HCT116 (cell line): ENCODE measurements around the gene CRYGN. TPM values are rescaled to one million over a fixed set of nuclear protein-coding genes. Genes with fewer than 3 reads are reported as not detected.

ENCODE experiments used
- ATAC-seq: fragments of 200-7000 bp; cut with Tn5 transposase; 2 replicates; pipeline ENCODE4 v1.9.1; 2020; ENCODE audit warnings: mild to moderate bottlenecking, moderate library complexity
- BruUV-seq: library from RNA; stranded (reverse); fragments of 400-500 nt; replicated peaks from 2 replicates; lab custom pipeline; 2021; lab: Mats Ljungman, UMichigan
- CTCF ChIA-PET: fragments of 300-600 bp; sonication (Branson Sonifier 250); formaldehyde crosslinking; loops from one replicate; lab custom pipeline; 2021; ENCODE audit warnings: antibody characterized with exemption; lab: Charles Lee
- POLR2A ChIA-PET: fragments of 300-600, 350-600 bp; sonication (Branson Sonifier 250); formaldehyde crosslinking; loops from one replicate; lab custom pipeline; 2021; ENCODE audit warnings: antibody characterized with exemption; lab: Charles Lee
- RAD21 ChIA-PET, 2 experiments: fragments of 300-600 bp; sonication (Branson Sonifier 250); formaldehyde crosslinking; loops; one replicate each; lab custom pipeline; 2023; ENCODE audit warnings: low total read pairs in 2 of 2; ENCODE audit not compliant: uncharacterized antibody in 2 of 2, unreplicated experiment in 2 of 2, low non-redundant PET in 1 of 2; lab: Charles Lee
- DNase-seq: peaks from one replicate; pipeline ENCODE4 v3.0.0-alpha.2; 2010; ENCODE audit warnings: low read depth, low spot score
- H2AFZ ChIP-seq: fragments of 200-600 bp; shearing (Covaris generic), sonication (generic); 2 replicates; pipeline ENCODE4 v1.6.1; 2017; ENCODE audit warnings: low read depth, mixed run types, mixed read lengths, antibody characterized with exemption, low read length; ENCODE audit not compliant: poor library complexity, severe bottlenecking
- H3K27ac ChIP-seq: 2 replicates; pipeline ENCODE4 v1.5.1; 2012; ENCODE audit warnings: low read depth, low read length
- H3K27me3 ChIP-seq: fragments of 200-600 bp; sonication (generic); 2 replicates; pipeline ENCODE4 v1.6.1; 2016; ENCODE audit warnings: mixed run types, low read length, mixed read lengths; ENCODE audit not compliant: insufficient read depth
- H3K36me3 ChIP-seq, 2 experiments: fragments of 200-500 bp in 1 of 2; fragments of 200-600 bp in 1 of 2; sonication (Bioruptor generic) in 1 of 2; sonication (generic) in 1 of 2; 2 replicates each; pipeline versions ENCODE4 v1.5.1 to v1.6.1; 2014 to 2016; ENCODE audit warnings: low read length in 2 of 2, inconsistent platforms in 1 of 2, mixed read lengths in 1 of 2, mixed run types in 1 of 2; ENCODE audit not compliant: insufficient read depth in 2 of 2, control insufficient read depth in 1 of 2
- H3K4me1 ChIP-seq, 2 experiments: fragments of 200-600 bp in 1 of 2; sonication (generic) in 1 of 2; 2 replicates each; pipeline versions ENCODE4 v1.5.1 to v1.6.1; 2012 to 2017; ENCODE audit warnings: low read length in 2 of 2, inconsistent platforms in 1 of 2, mild to moderate bottlenecking in 1 of 2, mixed read lengths in 1 of 2, mixed run types in 1 of 2, moderate library complexity in 1 of 2; ENCODE audit not compliant: insufficient read depth in 2 of 2, control insufficient read depth in 1 of 2
- H3K4me2 ChIP-seq: fragments of 200-600 bp; sonication (generic); 2 replicates; pipeline ENCODE4 v1.6.1; 2017; ENCODE audit warnings: mixed run types, low read length, mixed read lengths
- H3K4me3 ChIP-seq, 2 experiments: fragments of 200-600 bp in 1 of 2; sonication (generic) in 1 of 2; replicated peaks in 1 of 2; 2 replicates each; pipeline ENCODE4 v1.5.1; 2011 to 2016; ENCODE audit warnings: low read length in 2 of 2, control low read depth in 1 of 2, low read depth in 1 of 2, mild to moderate bottlenecking in 1 of 2, mixed read lengths in 1 of 2, mixed run types in 1 of 2
- H3K79me2 ChIP-seq: fragments of 200-600 bp; sonication (generic); 2 replicates; pipeline ENCODE4 v1.6.1; 2017; ENCODE audit warnings: mild to moderate bottlenecking, mixed run types, low read length, moderate library complexity, mixed read lengths; ENCODE audit not compliant: insufficient read depth
- H3K9ac ChIP-seq: fragments of 200-600 bp; sonication (generic); 2 replicates; pipeline ENCODE4 v1.6.1; 2016; ENCODE audit warnings: low read length, mixed read lengths
- H3K9me2 ChIP-seq: fragments of 200-600 bp; sonication (generic), shearing (Covaris generic); 2 replicates; pipeline ENCODE4 v1.6.1; 2017; ENCODE audit warnings: mixed run types, mild to moderate bottlenecking, moderate library complexity; ENCODE audit not compliant: insufficient read depth
- H3K9me3 ChIP-seq, 2 experiments: fragments of 200-500 bp in 1 of 2; fragments of 200-600 bp in 1 of 2; sonication (Bioruptor generic) in 1 of 2; sonication (generic) in 1 of 2; 2 replicates each; pipeline ENCODE4 v1.6.1; 2014 to 2017; ENCODE audit warnings: low read length in 2 of 2, mixed read lengths in 2 of 2, inconsistent platforms in 1 of 2, low read depth in 1 of 2, mild to moderate bottlenecking in 1 of 2, mixed run types in 1 of 2, moderate library complexity in 1 of 2; ENCODE audit not compliant: control insufficient read depth in 1 of 2, insufficient read depth in 1 of 2
- H4K20me1 ChIP-seq: fragments of 200-600 bp; sonication (generic), shearing (Covaris generic); 2 replicates; pipeline ENCODE4 v1.6.1; 2017; ENCODE audit warnings: mixed run types, mild to moderate bottlenecking, moderate library complexity; ENCODE audit not compliant: insufficient read depth
- CBX3 ChIP-seq: IDR thresholded peaks from 2 replicates; pipeline ENCODE4 v1.6.1; 2012; ENCODE audit warnings: low read depth
- EZH2 ChIP-seq: fragments of 200-600 bp; sonication (generic); IDR thresholded peaks from 2 replicates; pipeline ENCODE4 v1.6.1; 2017; ENCODE audit warnings: antibody characterized with exemption, mixed run types
- FOSL1 ChIP-seq: IDR thresholded peaks from 2 replicates; pipeline ENCODE4 v1.6.1; 2012; ENCODE audit warnings: low read depth
- POLR2A ChIP-seq: IDR thresholded peaks from 2 replicates; pipeline ENCODE4 v1.7.0; 2011; ENCODE audit warnings: borderline replicate concordance; ENCODE audit not compliant: insufficient read depth, insufficient read length; ENCODE audit errors: extremely low read depth
- POLR2AphosphoS5 ChIP-seq: IDR thresholded peaks from 2 replicates; pipeline ENCODE4 v1.6.1; 2011; ENCODE audit warnings: mild to moderate bottlenecking, low read depth, low read length, moderate library complexity
- SP1 ChIP-seq: IDR thresholded peaks from 2 replicates; pipeline ENCODE4 v1.6.1; 2012; ENCODE audit warnings: low read depth
- YY1 ChIP-seq: IDR thresholded peaks from 2 replicates; pipeline ENCODE4 v1.6.1; 2011; ENCODE audit warnings: low read length, low read depth, moderate library complexity, mild to moderate bottlenecking; ENCODE audit not compliant: insufficient replicate concordance; ENCODE audit errors: extremely low read depth
- intact Hi-C: fragments of 100-400 bp; cut with micrococcal nuclease; formaldehyde crosslinking; loops from 2 replicates; pipeline ENCODE4 v1.10.0; 2022
- total RNA-seq: library from RNA; stranded (reverse); gene quantifications from one replicate; pipeline ENCODE4 v1.2.1, GENCODE V29; 2021; ENCODE audit not compliant: unreplicated experiment
- TF ChIP-seq, protein P1 (sequence below): IDR thresholded peaks from 2 replicates; pipeline ENCODE4 v1.6.1; 2012
- TF ChIP-seq, protein P2 (sequence below): IDR thresholded peaks from 2 replicates; pipeline ENCODE4 v1.6.1; 2011; ENCODE audit warnings: mild to moderate bottlenecking, low read length, moderate library complexity; ENCODE audit not compliant: insufficient replicate concordance; ENCODE audit errors: extremely low read depth

Gene CRYGN
- total RNA-seq, 1 experiment from 2014 or later = not detected

DNA sequence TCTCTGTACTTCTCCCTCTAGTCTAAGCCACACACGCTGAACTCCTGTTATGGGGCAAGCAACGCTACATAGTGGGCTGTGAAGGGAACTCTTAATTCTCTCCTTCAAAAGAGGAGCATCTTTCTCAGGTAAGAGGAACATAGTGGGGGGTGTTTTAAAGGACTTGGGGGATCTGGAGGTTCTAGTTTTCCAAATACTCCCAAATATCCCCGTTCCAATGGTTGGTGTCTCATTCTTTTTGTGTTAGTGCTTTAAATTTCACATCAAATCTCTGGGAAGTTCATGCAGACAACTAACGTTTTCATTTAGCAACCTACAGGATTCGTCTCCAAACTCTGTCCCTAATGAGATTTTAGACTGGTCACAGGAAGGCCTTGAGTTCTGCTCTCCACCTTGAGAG is 17.7 kb downstream of the CRYGN start:
- CTCF ChIA-PET = no interaction called here

DNA sequence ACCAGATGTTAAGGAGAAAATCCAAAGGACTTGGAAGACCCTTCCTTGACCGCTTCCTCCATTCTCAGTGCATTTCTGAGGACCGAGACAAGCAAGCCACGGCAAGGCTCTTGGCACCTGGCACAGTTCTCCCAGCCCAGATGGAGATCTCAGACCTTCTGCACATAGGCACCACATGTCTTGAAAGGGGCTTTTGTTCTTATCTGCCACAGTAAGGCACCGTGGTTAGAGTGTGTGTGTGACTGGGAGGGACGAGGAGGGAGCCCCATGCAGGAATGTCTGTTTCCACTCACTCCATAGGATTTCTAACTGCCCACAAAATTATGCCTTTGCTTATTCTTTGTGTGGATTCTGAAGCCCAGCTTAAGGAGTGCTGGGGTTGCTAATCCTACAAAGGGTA is 19.8 kb downstream of the CRYGN start:
- H3K9ac ChIP-seq = no peak overlapping the region
- no peaks in the 10 kb centered on the region for H3K27me3 ChIP-seq
- peaks cover 0 to 9% of the 10 kb centered on the region in 2 experiments; a peak in 2 of 4 replicates for H3K4me1 ChIP-seq
- ChIA-PET POLR2A (no interaction called here), CTCF (no interaction called here), RAD21 (no interaction called here)
- H2AFZ ChIP-seq = no peak overlapping the region
- peaks cover 4 to 20% of the 10 kb centered on the region in 2 experiments; a peak in 3 of 4 replicates for H3K9me3 ChIP-seq
- DNase-seq (no peak), ATAC-seq (no peak)
- H3K79me2 ChIP-seq = no peaks in the 10 kb centered on the region
- H3K9me2 ChIP-seq = no peaks in the 10 kb centered on the region
- BruUV-seq = no TSS peak
- no peak overlapping the region for H3K27ac ChIP-seq
- intact Hi-C loops = no loop called here
- H3K4me3 ChIP-seq = no peak overlapping the region
- H3K36me3 ChIP-seq = no peaks in the 10 kb centered on the region
- H3K4me2 ChIP-seq = no peak overlapping the region
- H4K20me1 ChIP-seq = no peaks in the 10 kb centered on the region
- no peak for TF ChIP-seq CBX3
- no peak for TF ChIP-seq POLR2AphosphoS5
- no peak for TF ChIP-seq YY1
- TF ChIP-seq POLR2A = no peak
- no peak for TF ChIP-seq SP1
- no peak for TF ChIP-seq FOSL1

More for the DNA sequence above, 17.7 kb downstream of the CRYGN start:
- RAD21 ChIA-PET = no interaction called here
- no peak overlapping the region for H3K27ac ChIP-seq
- no peak for TF ChIP-seq EZH2
- TF ChIP-seq POLR2AphosphoS5 = no peak
- TF ChIP-seq, protein P1, sequence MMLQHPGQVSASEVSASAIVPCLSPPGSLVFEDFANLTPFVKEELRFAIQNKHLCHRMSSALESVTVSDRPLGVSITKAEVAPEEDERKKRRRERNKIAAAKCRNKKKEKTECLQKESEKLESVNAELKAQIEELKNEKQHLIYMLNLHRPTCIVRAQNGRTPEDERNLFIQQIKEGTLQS = no peak
- TF ChIP-seq, protein P2, sequence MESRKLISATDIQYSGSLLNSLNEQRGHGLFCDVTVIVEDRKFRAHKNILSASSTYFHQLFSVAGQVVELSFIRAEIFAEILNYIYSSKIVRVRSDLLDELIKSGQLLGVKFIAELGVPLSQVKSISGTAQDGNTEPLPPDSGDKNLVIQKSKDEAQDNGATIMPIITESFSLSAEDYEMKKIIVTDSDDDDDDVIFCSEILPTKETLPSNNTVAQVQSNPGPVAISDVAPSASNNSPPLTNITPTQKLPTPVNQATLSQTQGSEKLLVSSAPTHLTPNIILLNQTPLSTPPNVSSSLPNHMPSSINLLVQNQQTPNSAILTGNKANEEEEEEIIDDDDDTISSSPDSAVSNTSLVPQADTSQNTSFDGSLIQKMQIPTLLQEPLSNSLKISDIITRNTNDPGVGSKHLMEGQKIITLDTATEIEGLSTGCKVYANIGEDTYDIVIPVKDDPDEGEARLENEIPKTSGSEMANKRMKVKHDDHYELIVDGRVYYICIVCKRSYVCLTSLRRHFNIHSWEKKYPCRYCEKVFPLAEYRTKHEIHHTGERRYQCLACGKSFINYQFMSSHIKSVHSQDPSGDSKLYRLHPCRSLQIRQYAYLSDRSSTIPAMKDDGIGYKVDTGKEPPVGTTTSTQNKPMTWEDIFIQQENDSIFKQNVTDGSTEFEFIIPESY = no peak
- TF ChIP-seq, all 23 proteins: peak for 0
- POLR2A ChIA-PET = no interaction called here
- Histone ChIP-seq H3K27me3 (no peaks in the 10 kb centered on the region), H3K9ac (no peak overlapping the region), H3K36me3 (no peaks in the 10 kb centered on the region), H3K9me2 (no peaks in the 10 kb centered on the region), H3K79me2 (no peaks in the 10 kb centered on the region), H3K9me3 (peaks cover 4 to 20% of the 10 kb centered on the region in 2 experiments; a peak in 3 of 4 replicates), H4K20me1 (no peaks in the 10 kb centered on the region), H2AFZ (no peak overlapping the region), H3K4me3 (no peak overlapping the region), H3K4me2 (no peak overlapping the region), H3K4me1 (peaks cover 20 to 28% of the 10 kb centered on the region in 2 experiments)
- intact Hi-C loops = no loop called here
- BruUV-seq = no TSS peak
- no peak for ATAC-seq
- DNase-seq = no peak
